ENCODE measurements around the gene JCHAIN.

GRCh38 chr4:70657326-70657725 lies 9.0 kb downstream of the JCHAIN start:
- TF ChIP-seq CTCF (IDR thresholded peaks at IDR 0.05): no peak
- no peak for TF ChIP-seq EZH2phosphoT487 (IDR thresholded peaks at IDR 0.05)

Data from neural progenitor cell (in vitro differentiated cells).